Activated T-cell treated with anti-CD3 and anti-CD28 coated beads, Interleukin-2, amount 50 U/mL, for 72 hours (primary cell): ENCODE measurements around the gene KIAA2012. TPM values are rescaled to one million over a fixed set of nuclear protein-coding genes. Genes with fewer than 3 reads are reported as not detected.

Experiments
- ATAC-seq, 2 donors: fragments of 150-1000 bp; cut with Tn5 transposase; replicated peaks in 1 of 2; 2 replicates each; pipeline ENCODE4 v1.10.0; 2021; ENCODE audit warnings: moderate library complexity in 2 of 2, mild to moderate bottlenecking in 1 of 2
- DNase-seq, 2 donors: peaks; one replicate each; pipeline ENCODE4 v3.0.0; 2021 to 2022; ENCODE audit warnings: mixed read lengths in 1 of 2
- H3K27ac Mint-ChIP-seq: one replicate; pipeline ENCODE4 v1.8.0; 2022; ENCODE audit warnings: mild to moderate bottlenecking, moderate library complexity, mixed read lengths
- H3K27me3 Mint-ChIP-seq: one replicate; pipeline ENCODE4 v1.8.0; 2022; ENCODE audit warnings: low read depth, mixed read lengths
- H3K36me3 Mint-ChIP-seq, 2 donors: one replicate each; pipeline ENCODE4 v1.8.0; 2022; ENCODE audit warnings: mixed read lengths in 2 of 2, mild to moderate bottlenecking in 1 of 2; ENCODE audit not compliant: insufficient read depth in 2 of 2
- H3K4me1 Mint-ChIP-seq: one replicate; pipeline ENCODE4 v1.8.0; 2022; ENCODE audit warnings: low read depth, mixed read lengths
- H3K4me3 Mint-ChIP-seq, 2 donors: one replicate each; pipeline ENCODE4 v1.8.0; 2022; ENCODE audit warnings: mild to moderate bottlenecking in 2 of 2, mixed read lengths in 2 of 2, moderate library complexity in 2 of 2
- H3K9me3 Mint-ChIP-seq, 2 donors: one replicate each; pipeline ENCODE4 v1.8.0; 2022; ENCODE audit warnings: mixed read lengths in 2 of 2
- total RNA-seq, 2 donors: library from RNA; stranded (reverse); gene quantifications; one replicate each; pipeline ENCODE4 v1.2.3, GENCODE V29; 2022

The KIAA2012 gene
- total RNA-seq, 2 donors from 2014 or later = not detected

DNA sequence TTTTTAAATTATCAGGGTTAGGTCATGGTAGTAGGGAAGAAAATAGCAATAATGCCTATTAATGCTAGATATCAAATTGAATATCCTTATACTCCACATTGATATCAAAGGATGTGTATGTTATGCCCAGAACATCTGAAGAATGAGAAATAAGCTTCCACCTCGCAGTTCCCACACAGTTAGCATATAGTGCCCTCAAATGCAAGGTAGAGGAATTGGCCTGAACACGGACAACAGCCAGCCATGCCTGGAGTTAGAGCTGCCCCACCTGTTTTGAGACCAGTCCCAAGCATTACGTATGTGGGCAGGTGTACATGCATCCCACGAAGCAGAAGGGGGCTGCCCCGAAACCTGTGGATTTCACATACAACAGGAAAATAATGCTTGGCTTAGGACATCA lies 85.7 kb downstream of the KIAA2012 start:
- DNase-seq (no peak), ATAC-seq (no peak)
- Mint-ChIP-seq H3K9me3 (no peaks in the 10 kb centered on the region), H3K4me3 (no peak overlapping the region), H3K36me3 (no peaks in the 10 kb centered on the region), H3K4me1 (peaks cover 16% of the 10 kb centered on the region), H3K27me3 (peaks cover under 1% of the 10 kb centered on the region), H3K27ac (no peak overlapping the region)

DNA sequence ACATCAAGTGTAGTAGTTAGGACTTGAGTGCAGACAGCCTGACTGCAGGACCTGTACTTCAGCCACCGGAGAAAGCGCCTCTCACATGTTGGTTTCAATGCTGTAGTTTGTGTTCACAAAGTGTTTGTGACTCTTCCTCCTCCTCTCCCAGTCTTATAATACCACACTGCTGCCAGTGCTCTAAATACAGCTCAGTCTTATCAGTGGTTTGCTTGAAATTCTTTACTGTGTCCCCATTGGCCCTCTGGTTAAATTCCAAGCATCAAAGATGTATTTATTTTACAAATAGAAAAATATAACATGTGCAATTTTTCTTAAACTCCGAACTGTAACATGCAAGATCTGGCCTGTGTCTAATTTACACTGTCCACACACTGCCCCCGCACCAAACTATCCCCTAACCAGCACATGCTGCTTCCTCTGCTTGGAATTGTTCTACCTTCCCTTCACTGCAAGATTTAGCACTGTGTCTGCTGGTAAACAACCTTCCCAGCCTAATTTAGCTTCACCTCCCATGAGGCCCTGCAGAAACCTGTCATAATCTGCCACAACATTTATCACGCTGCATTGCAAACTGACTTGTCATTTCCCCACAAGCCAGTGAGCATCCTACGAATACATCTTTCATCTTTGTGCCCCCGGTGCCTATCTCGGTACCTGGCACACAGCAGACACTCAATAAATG lies 88.2 kb downstream of the KIAA2012 start:
- peak overlapping the region; percentile 4 to 25 for H3K4me3 Mint-ChIP-seq
- ATAC-seq = peak in 1 of 2 donors; percentile 72
- no peaks in the 10 kb centered on the region for H3K27me3 Mint-ChIP-seq
- H3K9me3 Mint-ChIP-seq = no peaks in the 10 kb centered on the region
- peaks cover 16% of the 10 kb centered on the region for H3K4me1 Mint-ChIP-seq
- H3K36me3 Mint-ChIP-seq = no peaks in the 10 kb centered on the region
- peak in 1 of 2 donors; percentile 8 for DNase-seq
- no peak overlapping the region for H3K27ac Mint-ChIP-seq

DNA sequence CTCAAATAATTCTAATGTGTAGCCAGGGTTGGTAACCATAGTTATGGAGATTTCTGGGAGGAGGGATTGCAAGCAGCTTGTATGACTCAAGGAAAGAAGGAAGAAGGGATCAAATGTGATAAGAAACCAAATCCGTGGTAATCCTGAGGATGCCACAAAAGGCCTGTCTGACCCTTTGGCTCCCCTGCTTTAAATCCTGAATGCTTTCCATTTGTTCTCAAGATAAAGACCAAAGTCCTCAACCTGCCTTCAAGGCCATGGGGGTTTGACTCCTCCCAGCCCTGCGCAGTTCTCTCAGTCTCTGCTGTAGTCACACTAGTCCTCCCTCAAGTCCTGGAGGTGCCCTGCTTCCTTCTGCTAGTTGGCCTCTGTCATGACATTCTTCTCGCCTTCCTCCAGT lies 91.4 kb downstream of the KIAA2012 start:
- no peak for DNase-seq
- Mint-ChIP-seq H3K36me3 (no peaks in the 10 kb centered on the region), H3K27ac (no peak overlapping the region), H3K4me1 (peaks cover 16% of the 10 kb centered on the region), H3K4me3 (no peak overlapping the region), H3K9me3 (no peaks in the 10 kb centered on the region), H3K27me3 (no peaks in the 10 kb centered on the region)
- ATAC-seq = no peak

DNA sequence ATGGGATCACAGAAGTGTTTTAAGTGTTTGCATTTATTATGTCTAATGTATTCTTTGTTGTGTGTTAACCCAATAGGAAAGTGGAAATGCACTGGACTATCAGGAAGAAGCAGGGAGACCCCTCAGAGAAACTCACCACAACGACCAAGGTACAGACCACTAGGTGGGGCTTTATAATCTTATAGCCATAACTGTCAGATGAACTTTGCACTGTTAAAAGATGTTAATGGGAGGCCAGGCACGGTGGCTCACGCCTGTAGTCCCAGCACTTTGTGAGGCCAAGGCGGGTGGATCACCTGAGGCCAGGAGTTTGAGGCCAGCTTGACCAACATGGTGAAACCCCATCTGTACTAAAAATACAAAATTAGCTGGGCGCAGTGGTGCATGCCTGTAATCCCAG lies 92.2 kb downstream of the KIAA2012 start:
- H3K4me3 Mint-ChIP-seq = no peak overlapping the region
- ATAC-seq (no peak), DNase-seq (no peak)
- peaks cover 6% of the 10 kb centered on the region for H3K27me3 Mint-ChIP-seq
- H3K4me1 Mint-ChIP-seq = peaks cover 16% of the 10 kb centered on the region
- no peaks in the 10 kb centered on the region for H3K9me3 Mint-ChIP-seq
- no peaks in the 10 kb centered on the region for H3K36me3 Mint-ChIP-seq
- H3K27ac Mint-ChIP-seq = no peak overlapping the region

DNA sequence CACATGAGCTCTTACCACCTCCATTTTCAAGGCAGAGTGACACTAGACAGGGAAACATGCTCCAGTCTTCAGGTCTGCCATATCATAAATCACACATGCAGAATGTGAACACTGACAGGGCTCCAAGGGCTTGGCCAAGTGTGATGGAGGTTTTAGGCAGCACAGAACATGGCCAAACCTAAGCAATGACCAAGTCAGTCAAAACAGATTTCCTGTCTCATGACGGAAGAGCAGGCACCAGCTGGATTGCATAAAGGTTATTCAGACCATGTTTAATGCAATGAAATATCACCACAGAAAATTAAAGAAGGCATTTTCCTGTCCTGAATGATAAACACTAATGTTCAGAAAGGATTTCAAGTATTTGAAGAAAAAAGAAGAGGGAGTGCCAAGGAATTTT lies 92.9 kb downstream of the KIAA2012 start:
- no peak for ATAC-seq
- no peak for DNase-seq
- no peak overlapping the region for H3K27ac Mint-ChIP-seq
- H3K27me3 Mint-ChIP-seq = peaks cover 13% of the 10 kb centered on the region
- no peaks in the 10 kb centered on the region for H3K36me3 Mint-ChIP-seq
- peaks cover 11% of the 10 kb centered on the region for H3K4me1 Mint-ChIP-seq
- no peaks in the 10 kb centered on the region for H3K9me3 Mint-ChIP-seq
- no peak overlapping the region for H3K4me3 Mint-ChIP-seq

DNA sequence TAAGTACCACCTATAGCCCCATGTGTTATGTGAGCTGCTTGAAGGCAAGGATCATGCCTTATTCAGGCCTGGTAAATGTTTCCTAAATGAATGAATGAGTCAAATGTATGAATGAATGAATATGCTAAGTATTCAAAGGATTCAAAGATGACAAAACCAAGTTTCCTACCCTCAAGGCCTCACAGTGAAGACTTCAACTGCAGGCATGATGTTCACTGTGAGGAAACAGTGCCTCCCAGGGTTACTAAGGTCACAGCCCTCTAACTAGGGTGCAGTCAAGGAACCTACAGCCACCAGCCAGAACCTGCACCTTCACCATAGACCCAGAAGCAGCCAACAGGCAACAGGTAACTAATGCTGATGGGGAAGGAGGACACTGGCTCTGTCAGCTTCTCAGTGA lies 96.1 kb downstream of the KIAA2012 start:
- H3K27ac Mint-ChIP-seq = no peak overlapping the region
- DNase-seq (no peak), ATAC-seq (peak; percentile 36 to 58)
- no peak overlapping the region for H3K4me3 Mint-ChIP-seq
- no peaks in the 10 kb centered on the region for H3K36me3 Mint-ChIP-seq
- H3K27me3 Mint-ChIP-seq = peaks cover 14% of the 10 kb centered on the region
- peaks cover 33% of the 10 kb centered on the region for H3K4me1 Mint-ChIP-seq
- no peaks in the 10 kb centered on the region for H3K9me3 Mint-ChIP-seq

DNA sequence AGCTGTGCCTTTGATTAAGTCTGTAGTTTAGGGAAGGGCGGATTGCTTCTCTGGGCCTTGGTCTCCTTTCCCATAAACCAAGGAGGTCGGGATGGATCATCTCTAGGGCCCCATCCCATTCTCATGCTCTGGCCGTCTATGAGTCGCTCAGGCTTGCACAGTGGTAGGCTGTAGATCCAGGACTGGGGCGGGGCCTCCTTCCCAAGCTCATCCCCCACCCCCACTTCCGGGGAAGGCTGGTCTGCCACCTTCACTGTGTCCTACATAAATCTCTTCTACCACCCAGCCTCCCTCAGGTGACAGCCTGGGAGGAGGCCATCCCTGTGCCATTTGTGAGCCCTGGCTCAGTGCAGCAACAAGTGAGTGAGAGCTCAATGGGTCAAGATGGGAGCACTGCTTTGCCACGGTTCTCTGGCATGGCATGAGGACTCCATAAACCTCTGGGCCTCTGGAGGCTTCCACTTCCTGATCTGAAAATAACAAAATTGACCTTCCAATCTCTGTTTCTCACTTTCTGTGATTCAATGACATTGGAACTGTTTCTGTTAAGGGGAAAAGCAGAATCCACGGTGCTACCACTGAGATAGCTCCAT lies 96.9 kb downstream of the KIAA2012 start:
- no peak overlapping the region for H3K4me3 Mint-ChIP-seq
- H3K4me1 Mint-ChIP-seq = peaks cover 35% of the 10 kb centered on the region
- peaks cover 14% of the 10 kb centered on the region for H3K27me3 Mint-ChIP-seq
- H3K36me3 Mint-ChIP-seq = no peaks in the 10 kb centered on the region
- no peak overlapping the region for H3K27ac Mint-ChIP-seq
- ATAC-seq = no peak
- no peak for DNase-seq
- no peaks in the 10 kb centered on the region for H3K9me3 Mint-ChIP-seq

DNA sequence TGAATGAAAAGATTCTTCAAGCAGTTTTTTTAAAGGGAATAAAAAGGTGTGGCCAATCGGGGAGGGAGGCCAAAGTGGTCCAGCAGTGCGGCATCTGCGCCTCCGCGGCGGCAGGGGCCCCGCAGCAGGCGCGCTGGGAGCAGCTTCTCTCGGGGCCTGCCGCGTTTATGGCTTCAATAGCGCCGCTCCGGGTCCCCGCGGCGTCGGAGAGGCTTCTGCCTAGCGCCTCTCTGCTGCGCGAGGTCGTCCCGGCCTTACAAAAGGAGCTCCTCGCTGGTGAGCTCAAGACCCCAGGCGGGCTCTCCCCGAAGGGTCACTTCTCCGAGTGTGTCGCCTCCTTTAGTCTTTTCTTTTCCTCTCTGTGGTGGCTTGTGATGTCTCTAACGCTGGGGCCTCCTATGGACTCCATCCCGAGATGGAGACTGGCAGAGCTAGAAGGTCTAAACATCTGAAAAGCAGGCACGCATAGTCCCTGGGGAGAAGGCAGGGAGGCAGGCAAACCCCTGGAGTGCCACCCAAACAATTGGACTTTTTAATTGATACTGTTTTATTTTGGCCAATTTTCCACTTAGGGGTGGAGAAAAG lies 98.3 kb downstream of the KIAA2012 start:
- peak in 1 of 2 donors; percentile 53 for ATAC-seq
- peaks cover 35% of the 10 kb centered on the region for H3K4me1 Mint-ChIP-seq
- no peak overlapping the region for H3K27ac Mint-ChIP-seq
- no peaks in the 10 kb centered on the region for H3K9me3 Mint-ChIP-seq
- H3K36me3 Mint-ChIP-seq = no peaks in the 10 kb centered on the region
- peak overlapping the region in 1 of 2 donors; percentile 46 for H3K4me3 Mint-ChIP-seq
- H3K27me3 Mint-ChIP-seq = peaks cover 14% of the 10 kb centered on the region
- DNase-seq = peak; percentile 9 to 26

DNA sequence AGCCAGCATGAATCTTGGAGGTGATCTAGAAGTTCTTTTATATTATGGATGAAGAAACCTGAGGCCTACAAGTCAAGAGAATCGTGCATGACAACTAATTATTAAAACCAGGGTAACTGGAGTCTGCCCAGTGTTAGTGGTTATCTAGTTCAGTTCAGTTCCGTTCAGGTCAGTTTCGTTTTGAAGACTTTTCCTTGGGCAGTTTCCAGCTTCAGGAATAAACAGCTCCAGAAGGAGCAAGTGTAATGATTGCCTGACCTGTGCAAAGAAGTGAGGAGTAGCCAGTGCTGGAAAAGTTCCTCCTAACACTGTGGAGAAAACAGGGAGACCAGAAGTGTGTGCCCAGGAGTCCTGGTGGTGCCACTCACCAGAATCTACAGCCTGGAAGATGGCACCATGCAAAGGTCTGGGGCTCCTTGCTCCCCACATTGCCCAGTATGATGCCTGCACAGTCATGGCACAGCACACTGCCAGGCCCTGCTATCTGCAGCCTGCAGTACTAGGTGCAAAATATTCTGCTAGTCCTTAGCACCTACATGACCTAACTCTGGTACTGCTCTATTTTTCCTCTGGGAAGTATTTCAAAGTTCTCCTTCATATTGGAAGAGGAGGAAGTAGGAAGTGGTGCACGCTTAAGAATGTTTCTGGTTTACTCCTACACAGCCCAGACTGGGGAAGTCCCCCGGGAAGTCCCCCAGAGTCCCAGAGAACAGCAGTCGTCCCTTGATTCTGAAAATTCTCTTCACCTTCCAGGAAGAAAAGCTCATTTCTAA lies 99.6 kb downstream of the KIAA2012 start:
- Mint-ChIP-seq H3K27me3 (peaks cover 14% of the 10 kb centered on the region), H3K27ac (peak overlapping the region; percentile 87), H3K9me3 (no peaks in the 10 kb centered on the region), H3K4me3 (peak overlapping the region; percentile 54 to 81), H3K36me3 (no peaks in the 10 kb centered on the region), H3K4me1 (peaks cover 35% of the 10 kb centered on the region)
- DNase-seq = peak; percentile 30 to 46
- ATAC-seq = peak; percentile 75 to 79

DNA sequence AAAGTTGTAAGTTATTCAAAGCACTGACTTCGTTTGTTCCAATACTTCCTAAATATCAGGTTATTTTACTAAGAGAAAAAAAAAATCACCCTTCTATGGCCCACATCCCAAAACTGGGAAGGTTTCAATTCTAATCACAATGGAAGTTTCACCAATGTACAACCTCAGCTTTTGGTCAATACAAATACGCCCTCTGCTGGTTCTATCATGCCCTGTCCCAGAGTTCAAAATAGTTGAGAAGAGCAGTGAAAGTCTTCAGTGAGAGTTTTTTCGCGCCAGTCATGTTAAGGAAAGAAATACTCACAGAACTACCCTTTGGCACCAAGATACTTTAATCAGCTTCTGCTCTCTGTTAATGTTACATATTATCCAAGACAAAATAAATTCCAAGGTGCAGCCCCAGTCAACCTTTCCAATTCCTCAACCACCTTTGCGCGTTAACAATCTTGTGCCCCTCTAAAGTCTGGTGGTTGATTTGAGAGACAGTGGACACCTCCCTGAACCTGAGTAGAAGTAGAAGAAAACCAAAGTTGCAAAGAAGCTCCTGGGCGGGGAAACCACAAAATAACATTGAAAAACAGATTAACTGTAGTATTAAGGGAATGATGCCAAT lies 105.4 kb downstream of the KIAA2012 start:
- H3K4me3 Mint-ChIP-seq = no peak overlapping the region
- H3K27ac Mint-ChIP-seq = no peak overlapping the region
- peaks cover 10% of the 10 kb centered on the region for H3K27me3 Mint-ChIP-seq
- H3K4me1 Mint-ChIP-seq = peaks cover 7% of the 10 kb centered on the region
- peak; percentile 74 to 79 for ATAC-seq
- H3K36me3 Mint-ChIP-seq = no peaks in the 10 kb centered on the region
- no peaks in the 10 kb centered on the region for H3K9me3 Mint-ChIP-seq
- peak; percentile 45 to 62 for DNase-seq

DNA sequence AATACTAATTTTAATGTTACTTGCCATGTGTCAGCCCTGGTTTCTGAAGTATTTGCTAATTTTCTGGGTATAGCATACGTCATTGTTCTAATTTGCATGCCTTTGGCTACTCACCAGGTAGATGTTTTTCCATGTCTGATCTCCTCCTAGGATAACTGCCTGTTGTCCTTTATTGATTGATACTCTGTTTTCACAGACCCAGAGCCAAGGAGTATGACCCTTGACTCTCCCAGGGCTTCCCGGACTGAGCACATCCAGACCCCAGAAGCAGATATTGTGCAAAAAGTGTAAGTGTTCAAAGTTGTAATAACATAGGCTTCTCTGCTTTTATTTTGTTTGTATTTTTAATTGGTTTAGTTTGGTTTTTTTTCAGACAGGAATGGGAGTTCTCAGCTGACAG lies 111.5 kb downstream of the KIAA2012 start:
- Mint-ChIP-seq H3K36me3 (no peaks in the 10 kb centered on the region), H3K27ac (no peak overlapping the region), H3K4me3 (no peak overlapping the region), H3K9me3 (no peaks in the 10 kb centered on the region), H3K4me1 (no peaks in the 10 kb centered on the region), H3K27me3 (peaks cover 19% of the 10 kb centered on the region)
- no peak for ATAC-seq
- DNase-seq = no peak

DNA sequence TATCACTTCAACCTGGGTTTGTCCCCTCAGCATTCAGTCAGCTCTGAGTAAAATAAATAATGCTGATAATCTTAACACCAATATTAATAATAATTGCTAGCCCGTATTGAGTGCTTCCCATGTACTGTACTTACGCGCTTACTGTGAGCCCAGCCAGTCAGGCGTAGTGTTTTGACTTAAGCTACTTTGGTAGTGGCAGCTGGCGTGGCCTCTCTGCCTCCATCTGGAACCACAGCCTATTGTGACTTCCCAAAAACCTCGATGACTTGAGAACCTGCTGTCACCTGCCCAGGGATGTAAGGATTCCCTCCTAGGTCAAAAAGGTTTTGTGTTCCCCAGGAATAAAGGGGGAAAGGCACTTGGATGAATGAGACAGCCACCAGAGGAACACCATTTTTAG lies 112.1 kb downstream of the KIAA2012 start:
- ATAC-seq (no peak), DNase-seq (no peak)
- Mint-ChIP-seq H3K27ac (no peak overlapping the region), H3K9me3 (no peaks in the 10 kb centered on the region), H3K4me1 (no peaks in the 10 kb centered on the region), H3K36me3 (no peaks in the 10 kb centered on the region), H3K27me3 (peaks cover 19% of the 10 kb centered on the region), H3K4me3 (no peak overlapping the region)
